PC-9 (cell line): ENCODE results near the gene MSI2.

Source experiments
- CTCF ChIP-seq: fragments of 200-600 bp; sonication (generic); conservative IDR thresholded peaks from 2 replicates; pipeline ENCODE4 v1.6.1; 2017; ENCODE audit warnings: mixed run types, antibody characterized with exemption, mild to moderate bottlenecking, moderate library complexity
- EZH2 ChIP-seq: fragments of 200-600 bp; sonication (generic); IDR thresholded peaks from 2 replicates; pipeline ENCODE4 v1.8.0; 2017; ENCODE audit warnings: antibody characterized with exemption, low read depth

- TF ChIP-seq CTCF (no peak), EZH2 (no peak)
Observed at GRCh38 chr17:57572600-57572999, 316.3 kb downstream of the MSI2 start.
